NCI-H774 (cell line): ENCODE measurements around the gene TRIO.

Experiments
- DNase-seq: peaks from one replicate; lab custom pipeline; 2025; lab: John Stamatoyannopoulos, UW

The TRIO gene

GRCh38 chr5:14208071-14209021 lies 65.2 kb downstream of the TRIO start:
- no peak for DNase-seq

GRCh38 chr5:14209222-14209822 lies 66.2 kb downstream of the TRIO start:
- DNase-seq: no peak

- no peak for DNase-seq
These were observed 66.7 kb downstream of the TRIO start for GRCh38 chr5:14209836-14210235.

- no peak for DNase-seq
These were observed 67.6 kb downstream of the TRIO start for GRCh38 chr5:14210729-14211128.

- no peak for DNase-seq
These were observed 69.0 kb downstream of the TRIO start for GRCh38 chr5:14211818-14212803.

- no peak for DNase-seq
These were observed 69.7 kb downstream of the TRIO start for GRCh38 chr5:14212838-14213237.

GRCh38 chr5:14213253-14213652 lies 70.1 kb downstream of the TRIO start:
- no peak for DNase-seq

- no peak for DNase-seq
These were observed 70.9 kb downstream of the TRIO start for GRCh38 chr5:14213813-14214585.

- no peak for DNase-seq
These were observed 72.8 kb downstream of the TRIO start for GRCh38 chr5:14215901-14216300.

- no peak for DNase-seq
These were observed 73.2 kb downstream of the TRIO start for GRCh38 chr5:14216372-14216771.

GRCh38 chr5:14216902-14217301 lies 73.8 kb downstream of the TRIO start:
- no peak for DNase-seq

- no peak for DNase-seq
These were observed 74.4 kb downstream of the TRIO start for GRCh38 chr5:14217587-14217986.

GRCh38 chr5:14218011-14218410 lies 74.9 kb downstream of the TRIO start:
- no peak for DNase-seq

GRCh38 chr5:14218480-14218879 lies 75.3 kb downstream of the TRIO start:
- DNase-seq: no peak

- DNase-seq: no peak
These were observed 75.9 kb downstream of the TRIO start for GRCh38 chr5:14218897-14219573.

GRCh38 chr5:14219800-14220512 lies 76.8 kb downstream of the TRIO start:
- DNase-seq: no peak

- no peak for DNase-seq
These were observed 77.5 kb downstream of the TRIO start for GRCh38 chr5:14220642-14221041.

- DNase-seq: no peak
These were observed 78.6 kb downstream of the TRIO start for GRCh38 chr5:14221732-14222131.

- no peak for DNase-seq
These were observed 79.1 kb downstream of the TRIO start for GRCh38 chr5:14222206-14222605.

GRCh38 chr5:14223372-14223771 lies 80.2 kb downstream of the TRIO start:
- no peak for DNase-seq
